HepG2 (cell line): ENCODE results near the gene GUCA1A. TPM values are rescaled to one million over a fixed set of nuclear protein-coding genes. Genes with fewer than 3 reads are reported as not detected.

ENCODE experiments used
- HDAC2 ChIP-seq: sonication (generic); formaldehyde crosslinking; IDR thresholded peaks from 2 replicates; pipeline ENCODE4 v1.4.0; 2020; ENCODE audit warnings: missing genetic modification reagents
- HNRNPLL ChIP-seq: fragments of 200-400 bp; formaldehyde crosslinking; IDR thresholded peaks from 2 replicates; pipeline ENCODE4 v1.6.1; 2017; ENCODE audit warnings: mild to moderate bottlenecking, low read depth, low read length; ENCODE audit not compliant: poor library complexity, severe bottlenecking
- MED1 ChIP-seq: sonication (generic); formaldehyde crosslinking; IDR thresholded peaks from 2 replicates; pipeline ENCODE4 v1.4.0; 2020; ENCODE audit warnings: missing genetic modification reagents
- MEIS2 ChIP-seq: sonication (generic); formaldehyde crosslinking; IDR thresholded peaks from 2 replicates; pipeline ENCODE4 v1.9.0; 2021; ENCODE audit warnings: mild to moderate bottlenecking, missing genetic modification reagents
- MXI1 ChIP-seq: IDR thresholded peaks from 3 replicates; pipeline ENCODE4 v1.6.1; 2012; ENCODE audit warnings: low read depth, low read length, inconsistent platforms, borderline replicate concordance
- NCOR1 ChIP-seq: fragments of 200-600 bp; sonication (generic); IDR thresholded peaks from 2 replicates; pipeline ENCODE4 v1.7.0; 2017; ENCODE audit warnings: antibody characterized with exemption, low read length, borderline replicate concordance
- RFX3 ChIP-seq: IDR thresholded peaks from 2 replicates; pipeline ENCODE4 v1.6.1; 2016; ENCODE audit warnings: missing biosample characterization, missing genetic modification reagents
- ZFP82 ChIP-seq: sonication (generic); formaldehyde crosslinking; IDR thresholded peaks from 2 replicates; pipeline ENCODE4 v1.5.1; 2020; ENCODE audit warnings: mild to moderate bottlenecking, missing genetic modification reagents, borderline replicate concordance
- ZNF121 ChIP-seq: sonication (generic); formaldehyde crosslinking; IDR thresholded peaks from 2 replicates; pipeline ENCODE4 v1.5.0; 2020; ENCODE audit warnings: mild to moderate bottlenecking, missing genetic modification reagents
- ZNF143 ChIP-seq: sonication (generic); formaldehyde crosslinking; IDR thresholded peaks from 2 replicates; pipeline ENCODE4 v1.4.0; 2020; ENCODE audit warnings: missing genetic modification reagents
- ZNF225 ChIP-seq: sonication (generic); formaldehyde crosslinking; IDR thresholded peaks from 2 replicates; pipeline ENCODE4 v1.4.0; 2020; ENCODE audit warnings: mild to moderate bottlenecking, missing genetic modification reagents
- ZNF251 ChIP-seq: sonication (generic); formaldehyde crosslinking; IDR thresholded peaks from 2 replicates; pipeline ENCODE4 v1.9.0; 2021; ENCODE audit warnings: mild to moderate bottlenecking, missing genetic modification reagents
- ZNF552 ChIP-seq: sonication (generic); formaldehyde crosslinking; IDR thresholded peaks from 2 replicates; pipeline ENCODE4 v1.9.0; 2022; ENCODE audit warnings: missing genetic modification reagents, mild to moderate bottlenecking, borderline replicate concordance
- ZNF7 ChIP-seq: IDR thresholded peaks from 2 replicates; pipeline ENCODE4 v1.6.1; 2016; ENCODE audit warnings: missing biosample characterization, missing genetic modification reagents
- polyA plus RNA-seq, 8 experiments: library from polyadenylated mRNA; depleted of rRNA in 3 of 8; stranded (reverse) in 7 of 8; unstranded in 1 of 8; fragments of >200 nt; fragmentation: Illumina TruSeq in 4 of 8; extraction: Trizol in 4 of 8; gene quantifications; 2 replicates each; pipeline versions ENCODE4 v1.2.1 to v1.2.3, GENCODE V29; 2011 to 2016; ENCODE audit warnings: low read depth in 4 of 8, missing spikeins in 1 of 8, mixed read lengths in 1 of 8; ENCODE audit not compliant: insufficient read depth in 1 of 8
- total RNA-seq, 5 experiments: library from RNA; depleted of rRNA; stranded (reverse); fragments of >200 nt; fragmentation: Illumina TruSeq; extraction: Trizol; gene quantifications; 2 replicates each; pipeline ENCODE4 v1.2.3, GENCODE V29; 2016; ENCODE audit warnings: low read depth in 1 of 5
- TF ChIP-seq, protein P1 (sequence below): fragments of 450-650 bp; IDR thresholded peaks from 2 replicates; pipeline ENCODE4 v1.6.1; 2017; ENCODE audit warnings: mild to moderate bottlenecking
- TF ChIP-seq, protein P2 (sequence below): sonication (generic); formaldehyde crosslinking; IDR thresholded peaks from 2 replicates; pipeline ENCODE4 v1.4.0; 2020; ENCODE audit warnings: missing genetic modification reagents, mild to moderate bottlenecking, borderline replicate concordance
- TF ChIP-seq, protein P3 (sequence below): sonication (generic); formaldehyde crosslinking; IDR thresholded peaks from 2 replicates; pipeline ENCODE4 v1.8.1; 2022; ENCODE audit warnings: low read depth, mild to moderate bottlenecking, missing genetic modification reagents
- TF ChIP-seq, protein P4 (sequence below): sonication (generic); formaldehyde crosslinking; IDR thresholded peaks from 2 replicates; pipeline ENCODE4 v1.8.0; 2022; ENCODE audit warnings: low read depth, missing genetic modification reagents
- TF ChIP-seq, protein P5 (sequence below): IDR thresholded peaks from 2 replicates; pipeline ENCODE4 v1.6.1; 2016; ENCODE audit warnings: low read depth

GUCA1A gene
- total and polyA plus RNA-seq, 2 of the 13 experiments (the other 11 are each of a cell fraction or from before 2014, with no cell fraction given): not detected

DNA sequence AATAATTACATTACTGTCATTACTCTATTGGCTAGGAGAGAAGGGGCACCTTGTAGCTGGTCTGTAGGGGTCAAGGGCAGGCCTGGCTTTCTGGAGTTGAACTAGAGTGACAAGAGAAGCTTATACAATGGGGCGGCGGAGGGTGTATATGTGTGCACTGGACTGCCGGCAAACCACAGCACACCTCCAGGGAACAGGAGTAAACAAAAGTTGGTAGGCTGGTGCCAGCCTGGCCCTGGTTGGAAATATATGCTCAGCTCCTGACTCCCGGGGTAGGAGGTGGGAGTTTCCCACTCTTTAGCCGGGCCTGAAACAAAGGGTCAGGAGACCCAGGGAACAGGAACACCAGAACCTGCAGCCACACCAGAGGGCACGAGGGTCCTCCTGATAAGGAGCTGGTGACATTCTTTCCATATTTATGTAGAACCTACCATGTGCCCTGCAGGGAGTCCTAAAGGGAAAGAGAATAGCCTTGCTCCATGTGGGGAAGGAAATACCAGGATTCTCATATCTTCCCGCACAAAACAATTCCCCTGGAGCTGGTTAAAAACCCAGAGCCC, 35.9 kb upstream of the GUCA1A start (continued):
- TF ChIP-seq, protein P1, sequence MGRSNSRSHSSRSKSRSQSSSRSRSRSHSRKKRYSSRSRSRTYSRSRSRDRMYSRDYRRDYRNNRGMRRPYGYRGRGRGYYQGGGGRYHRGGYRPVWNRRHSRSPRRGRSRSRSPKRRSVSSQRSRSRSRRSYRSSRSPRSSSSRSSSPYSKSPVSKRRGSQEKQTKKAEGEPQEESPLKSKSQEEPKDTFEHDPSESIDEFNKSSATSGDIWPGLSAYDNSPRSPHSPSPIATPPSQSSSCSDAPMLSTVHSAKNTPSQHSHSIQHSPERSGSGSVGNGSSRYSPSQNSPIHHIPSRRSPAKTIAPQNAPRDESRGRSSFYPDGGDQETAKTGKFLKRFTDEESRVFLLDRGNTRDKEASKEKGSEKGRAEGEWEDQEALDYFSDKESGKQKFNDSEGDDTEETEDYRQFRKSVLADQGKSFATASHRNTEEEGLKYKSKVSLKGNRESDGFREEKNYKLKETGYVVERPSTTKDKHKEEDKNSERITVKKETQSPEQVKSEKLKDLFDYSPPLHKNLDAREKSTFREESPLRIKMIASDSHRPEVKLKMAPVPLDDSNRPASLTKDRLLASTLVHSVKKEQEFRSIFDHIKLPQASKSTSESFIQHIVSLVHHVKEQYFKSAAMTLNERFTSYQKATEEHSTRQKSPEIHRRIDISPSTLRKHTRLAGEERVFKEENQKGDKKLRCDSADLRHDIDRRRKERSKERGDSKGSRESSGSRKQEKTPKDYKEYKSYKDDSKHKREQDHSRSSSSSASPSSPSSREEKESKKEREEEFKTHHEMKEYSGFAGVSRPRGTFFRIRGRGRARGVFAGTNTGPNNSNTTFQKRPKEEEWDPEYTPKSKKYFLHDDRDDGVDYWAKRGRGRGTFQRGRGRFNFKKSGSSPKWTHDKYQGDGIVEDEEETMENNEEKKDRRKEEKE: no peak
- TF ChIP-seq MEIS2 (CRISPR knock-in tag): no peak
- TF ChIP-seq ZNF7 (CRISPR knock-in tag): no peak
- TF ChIP-seq, protein P2, sequence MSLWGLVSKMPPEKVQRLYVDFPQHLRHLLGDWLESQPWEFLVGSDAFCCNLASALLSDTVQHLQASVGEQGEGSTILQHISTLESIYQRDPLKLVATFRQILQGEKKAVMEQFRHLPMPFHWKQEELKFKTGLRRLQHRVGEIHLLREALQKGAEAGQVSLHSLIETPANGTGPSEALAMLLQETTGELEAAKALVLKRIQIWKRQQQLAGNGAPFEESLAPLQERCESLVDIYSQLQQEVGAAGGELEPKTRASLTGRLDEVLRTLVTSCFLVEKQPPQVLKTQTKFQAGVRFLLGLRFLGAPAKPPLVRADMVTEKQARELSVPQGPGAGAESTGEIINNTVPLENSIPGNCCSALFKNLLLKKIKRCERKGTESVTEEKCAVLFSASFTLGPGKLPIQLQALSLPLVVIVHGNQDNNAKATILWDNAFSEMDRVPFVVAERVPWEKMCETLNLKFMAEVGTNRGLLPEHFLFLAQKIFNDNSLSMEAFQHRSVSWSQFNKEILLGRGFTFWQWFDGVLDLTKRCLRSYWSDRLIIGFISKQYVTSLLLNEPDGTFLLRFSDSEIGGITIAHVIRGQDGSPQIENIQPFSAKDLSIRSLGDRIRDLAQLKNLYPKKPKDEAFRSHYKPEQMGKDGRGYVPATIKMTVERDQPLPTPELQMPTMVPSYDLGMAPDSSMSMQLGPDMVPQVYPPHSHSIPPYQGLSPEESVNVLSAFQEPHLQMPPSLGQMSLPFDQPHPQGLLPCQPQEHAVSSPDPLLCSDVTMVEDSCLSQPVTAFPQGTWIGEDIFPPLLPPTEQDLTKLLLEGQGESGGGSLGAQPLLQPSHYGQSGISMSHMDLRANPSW (CRISPR knock-in tag): no peak
- no peak for TF ChIP-seq ZNF251 (CRISPR knock-in tag)
- TF ChIP-seq MXI1: 0 out of 3 replicates have a peak, but pooled peaks have one; percentile 7
- TF ChIP-seq ZNF143 (CRISPR knock-in tag): no peak
- TF ChIP-seq ZNF552 (CRISPR knock-in tag): no peak
- TF ChIP-seq, protein P3, sequence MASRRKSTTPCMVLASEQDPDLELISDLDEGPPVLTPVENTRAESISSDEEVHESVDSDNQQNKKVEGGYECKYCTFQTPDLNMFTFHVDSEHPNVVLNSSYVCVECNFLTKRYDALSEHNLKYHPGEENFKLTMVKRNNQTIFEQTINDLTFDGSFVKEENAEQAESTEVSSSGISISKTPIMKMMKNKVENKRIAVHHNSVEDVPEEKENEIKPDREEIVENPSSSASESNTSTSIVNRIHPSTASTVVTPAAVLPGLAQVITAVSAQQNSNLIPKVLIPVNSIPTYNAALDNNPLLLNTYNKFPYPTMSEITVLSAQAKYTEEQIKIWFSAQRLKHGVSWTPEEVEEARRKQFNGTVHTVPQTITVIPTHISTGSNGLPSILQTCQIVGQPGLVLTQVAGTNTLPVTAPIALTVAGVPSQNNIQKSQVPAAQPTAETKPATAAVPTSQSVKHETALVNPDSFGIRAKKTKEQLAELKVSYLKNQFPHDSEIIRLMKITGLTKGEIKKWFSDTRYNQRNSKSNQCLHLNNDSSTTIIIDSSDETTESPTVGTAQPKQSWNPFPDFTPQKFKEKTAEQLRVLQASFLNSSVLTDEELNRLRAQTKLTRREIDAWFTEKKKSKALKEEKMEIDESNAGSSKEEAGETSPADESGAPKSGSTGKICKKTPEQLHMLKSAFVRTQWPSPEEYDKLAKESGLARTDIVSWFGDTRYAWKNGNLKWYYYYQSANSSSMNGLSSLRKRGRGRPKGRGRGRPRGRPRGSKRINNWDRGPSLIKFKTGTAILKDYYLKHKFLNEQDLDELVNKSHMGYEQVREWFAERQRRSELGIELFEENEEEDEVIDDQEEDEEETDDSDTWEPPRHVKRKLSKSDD (CRISPR knock-in tag): no peak
- no peak for TF ChIP-seq RFX3 (CRISPR knock-in tag)
- no peak for TF ChIP-seq ZFP82 (CRISPR knock-in tag)
- TF ChIP-seq, protein P4, sequence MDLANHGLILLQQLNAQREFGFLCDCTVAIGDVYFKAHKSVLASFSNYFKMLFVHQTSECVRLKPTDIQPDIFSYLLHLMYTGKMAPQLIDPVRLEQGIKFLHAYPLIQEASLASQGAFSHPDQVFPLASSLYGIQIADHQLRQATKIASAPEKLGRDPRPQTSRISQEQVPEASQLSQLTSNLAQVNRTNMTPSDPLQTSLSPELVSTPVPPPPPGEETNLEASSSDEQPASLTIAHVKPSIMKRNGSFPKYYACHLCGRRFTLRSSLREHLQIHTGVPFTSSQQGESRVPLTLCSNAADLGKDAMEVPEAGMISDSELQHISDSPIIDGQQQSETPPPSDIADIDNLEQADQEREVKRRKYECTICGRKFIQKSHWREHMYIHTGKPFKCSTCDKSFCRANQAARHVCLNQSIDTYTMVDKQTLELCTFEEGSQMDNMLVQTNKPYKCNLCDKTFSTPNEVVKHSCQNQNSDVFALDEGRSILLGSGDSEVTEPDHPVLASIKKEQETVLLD: no peak
- no peak for TF ChIP-seq MED1
- no peak for TF ChIP-seq ZNF225
- peak; percentile 61; the same call in 1 of the 2 replicates for TF ChIP-seq NCOR1
- TF ChIP-seq, protein P5, sequence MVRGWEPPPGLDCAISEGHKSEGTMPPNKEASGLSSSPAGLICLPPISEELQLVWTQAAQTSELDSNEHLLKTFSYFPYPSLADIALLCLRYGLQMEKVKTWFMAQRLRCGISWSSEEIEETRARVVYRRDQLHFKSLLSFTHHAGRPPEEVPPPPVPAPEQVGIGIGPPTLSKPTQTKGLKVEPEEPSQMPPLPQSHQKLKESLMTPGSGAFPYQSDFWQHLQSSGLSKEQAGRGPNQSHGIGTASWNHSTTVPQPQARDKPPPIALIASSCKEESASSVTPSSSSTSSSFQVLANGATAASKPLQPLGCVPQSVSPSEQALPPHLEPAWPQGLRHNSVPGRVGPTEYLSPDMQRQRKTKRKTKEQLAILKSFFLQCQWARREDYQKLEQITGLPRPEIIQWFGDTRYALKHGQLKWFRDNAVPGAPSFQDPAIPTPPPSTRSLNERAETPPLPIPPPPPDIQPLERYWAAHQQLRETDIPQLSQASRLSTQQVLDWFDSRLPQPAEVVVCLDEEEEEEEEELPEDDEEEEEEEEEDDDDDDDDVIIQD: no peak
- no peak for TF ChIP-seq ZNF121 (CRISPR knock-in tag)
- TF ChIP-seq HDAC2 (CRISPR knock-in tag): no peak
- no peak for TF ChIP-seq HNRNPLL
